Renal cortical epithelial cell (primary cell): Measurements from ENCODE around the gene ARHGAP8. TPM values are rescaled to one million over a fixed set of nuclear protein-coding genes. Genes with fewer than 3 reads are reported as not detected.
A peak's percentile ranks its signal among the peaks of the same experiment; 100 is the strongest.

Experiments
- DNase-seq: peaks from one replicate; pipeline ENCODE4 v3.0.0-alpha.2; 2011; ENCODE audit warnings: low read depth
- total RNA-seq: library from RNA; depleted of rRNA; stranded (reverse); fragments of >200 nt; gene quantifications from 2 replicates; pipeline ENCODE4 v1.2.3, GENCODE V29; 2014

The ARHGAP8 gene
- total RNA-seq, 1 donor from 2014 or later = 5.3 TPM

DNA sequence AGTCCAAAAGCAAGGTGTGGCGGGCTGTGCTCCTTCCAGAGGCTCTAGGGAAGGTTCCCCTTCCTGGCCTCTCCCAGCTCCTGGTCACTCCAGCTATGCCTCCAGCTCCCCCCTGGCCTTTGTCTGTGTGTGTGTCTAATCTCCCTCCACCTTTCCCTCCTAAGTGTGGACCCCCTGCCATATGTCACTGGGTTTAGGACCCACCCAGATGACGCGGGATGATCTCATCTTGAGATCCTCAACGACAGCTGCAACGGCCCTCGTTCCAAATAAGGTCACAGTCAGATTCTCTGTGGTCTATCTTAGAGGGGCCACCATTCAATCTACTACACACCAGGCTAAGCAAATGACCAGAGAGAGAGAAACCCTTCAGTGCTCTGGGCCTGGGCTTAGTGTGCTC lies 107.9 kb downstream of the ARHGAP8 start:
- no peak for DNase-seq

- no peak for DNase-seq
Measured at GRCh38 chr22:44861245-44861644, 108.9 kb downstream of the ARHGAP8 start.

DNA sequence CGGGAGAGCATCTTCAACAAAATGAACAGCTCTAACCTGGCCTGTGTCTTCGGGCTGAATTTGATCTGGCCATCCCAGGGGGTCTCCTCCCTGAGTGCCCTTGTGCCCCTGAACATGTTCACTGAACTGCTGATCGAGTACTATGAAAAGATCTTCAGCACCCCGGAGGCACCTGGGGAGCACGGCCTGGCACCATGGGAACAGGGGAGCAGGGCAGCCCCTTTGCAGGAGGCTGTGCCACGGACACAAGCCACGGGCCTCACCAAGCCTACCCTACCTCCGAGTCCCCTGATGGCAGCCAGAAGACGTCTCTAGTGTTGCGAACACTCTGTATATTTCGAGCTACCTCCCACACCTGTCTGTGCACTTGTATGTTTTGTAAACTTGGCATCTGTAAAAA lies 109.9 kb downstream of the ARHGAP8 start:
- no peak for DNase-seq

- DNase-seq = no peak
Measured at GRCh38 chr22:44862981-44863860, 110.8 kb downstream of the ARHGAP8 start.

GRCh38 chr22:44865193-44866057 lies 113.0 kb downstream of the ARHGAP8 start:
- DNase-seq = no peak

DNA sequence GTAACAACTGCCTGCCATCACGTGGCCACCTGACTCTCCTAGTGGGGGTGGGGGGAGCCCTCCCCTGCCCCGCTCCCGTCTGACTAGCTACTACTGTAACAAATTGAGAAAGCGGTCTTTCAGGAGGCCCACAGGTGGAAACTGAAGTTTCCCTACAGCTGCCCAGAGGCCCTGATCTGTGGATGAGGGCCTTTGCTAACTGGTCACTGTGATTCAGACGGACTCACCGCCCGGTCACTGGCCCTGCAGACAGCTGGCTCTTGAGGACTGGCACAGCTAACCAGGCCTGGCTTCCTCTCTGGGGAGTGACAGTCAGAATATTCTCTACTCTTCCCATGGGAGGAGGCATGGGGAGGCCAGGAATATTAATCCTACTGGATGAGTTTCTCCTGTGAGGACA lies 116.8 kb downstream of the ARHGAP8 start:
- DNase-seq = no peak

DNA sequence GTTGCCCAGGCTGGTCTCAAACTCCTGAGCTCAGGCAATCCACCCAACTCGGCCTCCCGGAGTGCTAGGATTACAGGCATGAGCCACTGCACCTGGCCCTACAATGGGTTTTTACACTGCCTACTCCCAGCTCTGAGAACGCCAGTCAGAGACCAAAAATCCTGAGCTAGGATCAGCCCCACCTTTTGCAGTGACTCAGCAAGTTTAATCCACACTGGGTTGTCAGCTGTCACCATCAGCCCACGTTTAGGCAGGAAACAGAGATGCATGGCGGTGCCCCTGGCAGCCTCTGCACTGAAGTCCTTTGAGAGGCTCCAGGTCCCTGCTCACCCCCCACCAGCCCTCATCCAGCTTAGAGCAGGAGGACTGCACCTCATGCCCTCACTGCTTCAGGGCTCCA lies 117.6 kb downstream of the ARHGAP8 start:
- DNase-seq = peak; percentile 56

DNA sequence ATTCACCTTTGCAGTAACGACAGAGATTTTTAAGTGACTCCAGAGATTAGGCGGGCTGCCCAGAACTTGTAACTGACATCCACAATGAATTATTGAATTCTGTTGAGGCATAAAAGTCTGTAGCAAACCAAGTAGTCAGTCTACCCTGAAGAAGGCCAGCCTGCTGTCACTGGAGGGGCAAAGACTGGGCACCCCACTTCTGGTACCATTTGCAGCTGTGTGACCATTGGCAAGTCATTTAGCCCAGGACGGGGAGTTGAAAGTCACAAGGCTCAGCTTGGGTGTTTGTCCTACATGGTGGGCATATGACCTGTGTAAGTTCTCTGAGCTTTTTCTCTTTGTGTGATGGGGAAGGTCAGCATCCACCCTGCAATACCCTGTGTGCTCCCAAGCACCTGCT lies 119.4 kb downstream of the ARHGAP8 start:
- DNase-seq = no peak

DNA sequence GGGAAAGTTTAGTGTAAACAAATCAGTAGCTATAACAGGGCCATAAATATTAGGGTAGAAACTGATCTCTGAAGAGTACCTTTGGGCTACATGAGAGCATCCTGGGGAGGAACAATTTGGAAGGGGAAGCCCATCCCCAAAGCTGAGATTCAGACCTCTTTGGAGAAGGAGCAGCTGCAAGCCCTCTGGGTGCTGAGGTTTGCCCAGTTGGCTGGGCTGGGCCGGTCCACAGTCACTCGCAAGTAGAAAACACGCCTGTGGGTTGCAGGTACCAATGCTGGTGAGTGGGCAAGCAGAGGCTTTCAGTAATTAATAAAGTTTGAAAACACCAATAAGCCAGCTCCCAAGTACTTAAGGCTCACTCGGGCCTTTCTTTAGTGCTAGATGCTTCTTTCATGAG lies 124.5 kb downstream of the ARHGAP8 start:
- no peak for DNase-seq

DNA sequence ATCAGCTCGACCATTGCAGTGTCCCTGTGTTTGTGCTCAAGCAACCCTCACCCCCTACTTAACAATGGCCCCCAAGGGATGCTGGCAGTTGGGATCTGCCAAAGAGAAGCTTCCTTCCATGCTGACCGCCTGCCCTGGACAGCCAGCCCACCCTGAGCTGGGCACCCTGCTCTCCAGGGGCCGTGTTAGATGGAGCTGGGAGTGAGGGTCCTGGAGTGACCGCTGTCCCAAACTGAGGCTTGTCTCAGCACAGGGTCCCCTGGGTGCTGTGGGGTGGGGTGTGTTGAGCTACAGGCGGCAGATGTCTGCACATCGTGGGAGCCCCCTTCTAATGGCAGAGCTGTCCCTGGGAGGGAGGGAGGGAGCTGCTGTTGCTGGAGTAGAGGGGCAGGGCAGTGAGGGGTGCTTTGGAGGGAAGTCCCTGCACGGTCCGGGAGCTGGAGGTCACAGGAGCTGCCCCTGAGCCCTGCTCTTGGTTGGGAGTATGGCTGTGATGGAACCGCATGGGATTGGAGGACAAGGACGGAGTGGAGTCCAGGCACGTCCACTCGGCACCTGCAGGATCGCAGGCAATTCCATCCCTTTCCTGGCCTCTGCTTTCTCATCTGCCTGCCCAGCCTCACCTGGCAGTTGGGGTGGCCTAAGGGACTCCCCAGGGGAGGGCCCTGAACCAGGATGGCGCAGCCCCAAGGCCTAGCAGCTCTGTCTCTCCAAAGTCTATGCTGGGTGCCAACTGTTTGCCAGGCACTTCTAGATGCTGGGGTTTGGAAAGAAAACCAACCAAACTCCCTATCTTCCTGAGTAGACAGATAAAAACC lies 126.3 kb downstream of the ARHGAP8 start:
- DNase-seq = no peak

DNA sequence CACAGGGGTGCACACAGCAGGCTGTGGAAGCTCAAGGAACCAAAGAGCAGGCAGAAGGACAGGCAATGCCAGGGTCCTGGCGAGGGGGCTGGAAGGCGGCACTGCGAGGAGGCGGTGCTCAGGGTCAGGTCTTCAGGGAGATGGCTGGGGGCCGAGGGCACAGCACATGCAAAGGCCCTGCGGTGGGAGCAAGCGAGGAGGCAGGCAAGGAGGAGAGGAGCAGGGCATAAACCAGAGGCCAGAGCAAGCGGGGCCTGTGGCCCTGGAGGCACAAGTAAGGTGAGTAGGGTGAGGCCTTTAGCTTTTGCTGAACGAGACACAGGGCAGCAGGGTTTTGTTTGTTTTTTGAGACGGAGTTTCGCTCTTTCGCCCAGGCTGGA lies 126.9 kb downstream of the ARHGAP8 start:
- DNase-seq = no peak

GRCh38 chr22:44880610-44881290 lies 128.4 kb downstream of the ARHGAP8 start:
- DNase-seq = no peak

- DNase-seq = no peak
Measured at GRCh38 chr22:44881624-44882023, 129.2 kb downstream of the ARHGAP8 start.

GRCh38 chr22:44882226-44882905 lies 130.0 kb downstream of the ARHGAP8 start:
- DNase-seq = no peak

- DNase-seq = no peak
Measured at GRCh38 chr22:44883011-44883421, 130.6 kb downstream of the ARHGAP8 start.

DNA sequence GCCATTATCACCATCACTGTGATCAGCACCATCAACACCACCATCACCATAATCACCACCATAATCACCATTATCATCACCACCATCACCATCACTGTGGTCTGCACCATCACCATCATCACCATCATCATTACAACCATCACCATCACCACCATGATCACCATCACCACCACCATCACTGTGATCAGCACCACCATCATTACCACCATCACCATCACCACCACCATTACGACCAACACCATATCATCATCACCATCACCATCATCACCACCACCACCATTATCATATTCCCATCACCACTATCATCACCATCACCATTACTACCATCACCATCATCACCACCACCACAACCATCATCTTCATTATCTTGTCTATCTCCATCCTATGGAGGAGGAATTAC lies 132.2 kb downstream of the ARHGAP8 start:
- no peak for DNase-seq

DNA sequence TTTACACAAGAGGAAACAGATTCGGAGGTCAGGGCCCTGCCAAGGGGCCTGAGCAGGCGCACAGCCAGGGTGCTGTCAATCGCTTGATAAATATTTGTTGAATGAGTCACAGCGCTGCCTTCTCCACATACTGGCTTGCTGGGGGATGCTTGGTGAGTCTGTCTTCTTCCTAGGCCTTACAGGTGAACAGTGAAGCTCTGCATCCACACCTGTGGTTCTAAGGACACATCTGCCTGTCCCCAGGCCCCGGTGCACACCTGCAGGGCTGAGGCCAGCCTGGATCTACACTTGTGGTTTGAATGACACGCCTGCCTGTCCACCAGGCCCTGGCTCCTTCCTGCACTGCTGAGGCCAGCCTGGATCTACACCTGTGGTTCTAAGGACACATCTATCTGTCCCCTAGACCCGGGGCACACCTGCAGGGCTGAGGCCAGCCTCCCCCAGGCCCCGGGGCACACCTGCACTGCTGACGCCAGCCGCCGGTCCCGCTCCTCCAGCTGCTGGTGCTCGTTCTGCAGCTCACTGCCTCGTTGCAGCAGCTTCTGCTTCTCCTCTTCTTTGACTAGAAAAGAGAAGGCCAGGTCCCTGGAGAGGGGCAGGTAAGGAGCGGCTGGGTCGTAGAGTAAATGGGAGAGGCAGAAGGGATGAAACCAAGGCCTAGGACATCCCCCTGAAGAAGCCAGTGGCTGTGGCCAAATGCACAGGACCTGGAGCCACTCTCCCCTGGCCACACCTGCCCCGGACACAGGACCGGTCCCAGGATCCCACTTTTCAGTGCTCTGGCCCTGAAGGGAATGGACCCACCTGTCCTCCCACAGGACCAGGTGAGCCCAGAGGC lies 132.8 kb downstream of the ARHGAP8 start:
- DNase-seq = no peak

GRCh38 chr22:44885806-44886360 lies 133.5 kb downstream of the ARHGAP8 start:
- DNase-seq = no peak

DNA sequence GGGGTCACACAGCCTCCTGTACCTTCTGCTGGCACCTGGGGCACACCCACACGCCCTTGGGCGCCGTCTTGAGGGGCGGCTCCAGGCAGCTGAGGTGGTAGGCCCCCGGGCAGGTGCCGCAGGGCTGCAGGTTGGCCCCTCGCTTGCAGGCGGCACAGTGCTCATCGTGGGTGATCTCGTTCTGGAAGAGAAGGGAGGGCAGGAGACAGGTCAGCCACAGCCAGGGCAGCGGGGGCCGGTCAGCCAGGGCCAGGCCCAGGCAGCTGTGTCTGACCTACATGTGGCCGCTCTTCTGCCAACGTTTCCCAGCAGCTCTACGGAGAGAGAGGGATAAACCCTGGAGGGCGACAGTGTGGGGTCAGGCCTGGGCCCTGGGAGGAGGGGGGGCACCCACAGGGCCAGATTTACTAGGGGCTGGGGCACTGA lies 135.6 kb downstream of the ARHGAP8 start:
- no peak for DNase-seq
